ENCODE measurements around the gene MSRB3.

DNA sequence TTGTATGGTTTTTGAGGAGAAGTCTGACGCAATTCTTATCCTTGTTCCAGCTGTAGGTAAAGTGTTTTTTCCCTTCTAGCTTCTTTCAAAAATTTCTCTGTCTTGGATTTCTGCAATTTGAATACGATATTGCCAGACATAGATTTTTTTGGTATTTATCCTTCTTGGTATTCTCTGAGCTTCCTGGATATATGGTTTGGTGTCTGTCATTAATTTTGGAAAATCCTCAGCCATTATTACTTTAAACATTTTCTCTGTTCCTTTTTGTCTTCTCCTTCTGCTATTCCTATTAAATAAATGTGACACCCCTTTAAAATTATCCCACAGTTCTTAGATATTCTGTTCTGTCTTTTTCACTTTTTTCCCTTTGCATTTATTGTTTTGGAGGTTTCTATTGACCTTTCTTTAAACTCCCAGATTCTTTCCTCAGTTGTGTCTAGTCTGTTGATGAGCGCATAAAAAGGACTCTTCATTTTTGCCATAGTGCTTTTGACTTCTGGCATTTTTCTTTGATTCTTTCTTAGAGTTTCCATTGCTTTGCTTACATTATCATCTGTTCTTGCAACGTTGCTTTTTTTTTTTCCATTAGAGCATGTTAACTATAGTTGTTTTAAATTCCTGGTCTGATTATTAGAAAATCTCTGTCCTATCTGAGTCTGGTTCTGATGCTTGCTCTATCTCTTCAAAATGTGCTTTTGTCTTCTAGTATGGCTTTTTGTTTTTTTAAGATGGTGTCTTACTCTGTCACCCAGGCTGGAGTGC lies 129.1 kb downstream of the MSRB3 start:
- TF ChIP-seq POLR2A (IDR thresholded peaks at IDR 0.05) = no peak
- TF ChIP-seq, protein P1, sequence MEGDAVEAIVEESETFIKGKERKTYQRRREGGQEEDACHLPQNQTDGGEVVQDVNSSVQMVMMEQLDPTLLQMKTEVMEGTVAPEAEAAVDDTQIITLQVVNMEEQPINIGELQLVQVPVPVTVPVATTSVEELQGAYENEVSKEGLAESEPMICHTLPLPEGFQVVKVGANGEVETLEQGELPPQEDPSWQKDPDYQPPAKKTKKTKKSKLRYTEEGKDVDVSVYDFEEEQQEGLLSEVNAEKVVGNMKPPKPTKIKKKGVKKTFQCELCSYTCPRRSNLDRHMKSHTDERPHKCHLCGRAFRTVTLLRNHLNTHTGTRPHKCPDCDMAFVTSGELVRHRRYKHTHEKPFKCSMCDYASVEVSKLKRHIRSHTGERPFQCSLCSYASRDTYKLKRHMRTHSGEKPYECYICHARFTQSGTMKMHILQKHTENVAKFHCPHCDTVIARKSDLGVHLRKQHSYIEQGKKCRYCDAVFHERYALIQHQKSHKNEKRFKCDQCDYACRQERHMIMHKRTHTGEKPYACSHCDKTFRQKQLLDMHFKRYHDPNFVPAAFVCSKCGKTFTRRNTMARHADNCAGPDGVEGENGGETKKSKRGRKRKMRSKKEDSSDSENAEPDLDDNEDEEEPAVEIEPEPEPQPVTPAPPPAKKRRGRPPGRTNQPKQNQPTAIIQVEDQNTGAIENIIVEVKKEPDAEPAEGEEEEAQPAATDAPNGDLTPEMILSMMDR (IDR thresholded peaks at IDR 0.05) = no peak

Data from thyroid gland (tissue), 4 donors.